Spinal cord (tissue), 10 donors: ENCODE results near the gene TREML4. TPM values are rescaled to one million over a fixed set of nuclear protein-coding genes. Genes with fewer than 3 reads are reported as not detected.

Source experiments
- DNase-seq, 6 donors: peaks; one replicate each; pipeline versions ENCODE4 v3.0.0 to v3.0.0-alpha.2; 2013 to 2015; ENCODE audit warnings: low spot score in 6 of 6, low read depth in 4 of 6
- H3K27ac ChIP-seq: one replicate; pipeline ENCODE4 v1.5.1; 2013; ENCODE audit warnings: low read depth, low read length, control low read depth
- H3K27me3 ChIP-seq: one replicate; pipeline ENCODE4 v1.6.1; 2013; ENCODE audit warnings: low read length; ENCODE audit not compliant: control insufficient read depth, insufficient read depth
- H3K36me3 ChIP-seq: one replicate; pipeline ENCODE4 v1.6.1; 2013; ENCODE audit warnings: low read length; ENCODE audit not compliant: control insufficient read depth, insufficient read depth
- H3K4me1 ChIP-seq: one replicate; pipeline ENCODE4 v1.6.1; 2013; ENCODE audit warnings: low read length; ENCODE audit not compliant: control insufficient read depth, insufficient read depth
- H3K4me3 ChIP-seq: one replicate; pipeline ENCODE4 v1.5.1; 2013; ENCODE audit warnings: low read depth, low read length, control low read depth
- H3K9me3 ChIP-seq: one replicate; pipeline ENCODE4 v1.6.1; 2013; ENCODE audit warnings: low read length; ENCODE audit not compliant: control insufficient read depth, insufficient read depth
- WGBS: methylation state at CpG from one replicate; pipeline ENCODE4 v1.1.5; 2013; ENCODE audit warnings: missing lambda C conversion rate; ENCODE audit not compliant: insufficient coverage; 5-methylcytosine and 5-hydroxymethylcytosine counted together
- polyA plus RNA-seq, 2 donors: library from polyadenylated mRNA; unstranded; fragments of 120-200 nt; gene quantifications; one replicate each; pipeline ENCODE4 v1.2.1, GENCODE V29; 2013; ENCODE audit not compliant: insufficient read length in 2 of 2
- total RNA-seq, 2 donors: library from RNA; depleted of rRNA in 1 of 2; stranded (reverse); fragments of 120-200 nt in 1 of 2; fragments of >200 nt in 1 of 2; gene quantifications; one replicate each; pipeline versions ENCODE4 v1.2.3 to v1.2.4, GENCODE V29; 2013 to 2014
- donor health status: healthy.

TREML4 gene
- total and polyA plus RNA-seq, 4 donors: 0.10 TPM; not detected in 3

DNA sequence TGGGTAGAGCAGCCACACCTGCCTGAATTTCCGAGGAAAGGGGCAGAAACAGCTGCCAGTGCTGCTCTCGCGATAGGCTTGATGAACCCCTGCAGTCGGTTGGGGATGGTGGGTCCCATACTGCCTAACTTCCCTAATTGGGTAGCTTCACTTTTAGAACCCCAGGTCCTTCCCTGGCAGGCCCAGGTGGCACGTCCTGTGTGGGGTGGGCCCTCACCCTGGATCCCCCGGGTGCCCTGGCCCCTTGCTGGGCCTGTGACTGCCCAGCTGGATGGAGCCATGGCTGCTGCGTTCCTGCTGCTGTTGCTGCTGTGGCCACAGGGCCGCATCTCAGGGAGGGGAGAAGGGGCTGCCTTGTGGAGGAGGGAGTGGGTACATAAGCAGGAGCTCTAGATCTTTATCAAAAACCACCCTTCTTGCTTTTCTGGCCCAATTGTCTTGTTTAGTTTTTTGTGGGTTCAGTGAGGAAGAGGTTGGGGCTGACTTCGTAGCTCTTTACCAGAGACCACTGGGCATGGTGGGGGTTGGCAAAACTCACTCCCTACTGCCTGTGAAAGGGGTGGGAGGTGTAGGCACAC lies 19.2 kb downstream of the TREML4 start:
- Histone ChIP-seq H3K4me1 (no peaks in the 10 kb centered on the region), H3K4me3 (no peak overlapping the region), H3K27me3 (no peaks in the 10 kb centered on the region), H3K36me3 (no peaks in the 10 kb centered on the region), H3K9me3 (no peaks in the 10 kb centered on the region), H3K27ac (no peak overlapping the region)
- WGBS: 77% methylated on average over 8 of the region's 9 CpGs
- DNase-seq: no peak

- Histone ChIP-seq H3K36me3 (no peaks in the 10 kb centered on the region), H3K4me1 (no peaks in the 10 kb centered on the region), H3K27me3 (no peaks in the 10 kb centered on the region), H3K27ac (no peak overlapping the region), H3K9me3 (no peaks in the 10 kb centered on the region), H3K4me3 (no peak overlapping the region)
- DNase-seq: no peak
- 85% methylated on average over 5 of the region's 7 CpGs for WGBS
Measured at GRCh38 chr6:41247882-41248705, 19.9 kb downstream of the TREML4 start.

DNA sequence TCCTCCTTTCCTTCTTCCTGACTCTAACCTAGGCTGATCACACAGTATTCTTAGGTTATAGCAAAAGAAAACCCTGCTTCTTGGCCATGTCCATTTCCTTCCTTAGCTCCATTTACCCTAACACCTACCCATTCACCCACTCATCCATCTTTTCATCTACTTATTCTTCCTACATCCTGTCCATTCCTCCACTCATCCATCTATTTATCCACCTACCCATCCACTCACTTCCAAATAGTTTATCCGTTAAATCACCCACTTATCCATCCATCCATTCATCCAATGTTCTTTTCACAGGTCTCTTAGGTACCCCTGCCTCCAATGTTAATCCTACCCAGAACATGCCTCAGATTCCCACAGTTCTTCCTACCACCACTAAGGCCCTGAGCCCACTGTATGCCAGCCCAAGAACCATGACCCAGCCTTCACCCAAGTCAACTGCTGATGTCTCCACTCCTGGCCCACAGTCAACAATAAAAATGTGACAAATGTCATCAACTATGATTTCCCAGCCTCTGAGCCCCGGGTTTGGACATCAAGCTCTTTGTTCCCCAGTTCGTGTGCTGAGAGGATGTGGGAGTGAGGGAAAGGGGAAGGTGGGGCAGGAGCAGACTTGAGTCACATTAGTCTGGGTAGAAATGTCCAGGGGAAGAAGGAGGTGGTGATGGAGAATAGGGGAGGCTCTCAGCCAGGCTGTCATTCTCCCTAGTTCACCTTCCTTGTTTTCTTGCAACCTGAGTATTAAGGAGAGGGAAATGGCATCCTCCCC lies 24.4 kb downstream of the TREML4 start:
- 60% methylated on average over 3 of the region's 3 CpGs for WGBS
- H3K4me1 ChIP-seq: no peaks in the 10 kb centered on the region
- H3K36me3 ChIP-seq: no peaks in the 10 kb centered on the region
- no peak overlapping the region for H3K4me3 ChIP-seq
- H3K27me3 ChIP-seq: no peaks in the 10 kb centered on the region
- DNase-seq: no peak
- no peak overlapping the region for H3K27ac ChIP-seq
- H3K9me3 ChIP-seq: no peaks in the 10 kb centered on the region

GRCh38 chr6:41255110-41255509 lies 27.0 kb downstream of the TREML4 start:
- H3K36me3 ChIP-seq: no peaks in the 10 kb centered on the region
- H3K27me3 ChIP-seq: no peaks in the 10 kb centered on the region
- DNase-seq: no peak
- H3K27ac ChIP-seq: no peak overlapping the region
- no peak overlapping the region for H3K4me3 ChIP-seq
- H3K4me1 ChIP-seq: no peaks in the 10 kb centered on the region
- no peaks in the 10 kb centered on the region for H3K9me3 ChIP-seq

GRCh38 chr6:41255638-41256246 lies 27.6 kb downstream of the TREML4 start:
- no peak overlapping the region for H3K27ac ChIP-seq
- DNase-seq: no peak
- 80% methylated on average over 5 of the region's 5 CpGs for WGBS
- no peaks in the 10 kb centered on the region for H3K27me3 ChIP-seq
- no peaks in the 10 kb centered on the region for H3K36me3 ChIP-seq
- no peaks in the 10 kb centered on the region for H3K9me3 ChIP-seq
- H3K4me1 ChIP-seq: no peaks in the 10 kb centered on the region
- no peak overlapping the region for H3K4me3 ChIP-seq

GRCh38 chr6:41256383-41256782 lies 28.2 kb downstream of the TREML4 start:
- Histone ChIP-seq H3K36me3 (no peaks in the 10 kb centered on the region), H3K9me3 (peaks cover 1% of the 10 kb centered on the region), H3K4me1 (no peaks in the 10 kb centered on the region), H3K4me3 (no peak overlapping the region), H3K27ac (no peak overlapping the region), H3K27me3 (no peaks in the 10 kb centered on the region)
- DNase-seq: no peak
- 100% methylated on average over 1 of the region's 1 CpG for WGBS

GRCh38 chr6:41257369-41258195 lies 29.4 kb downstream of the TREML4 start:
- Histone ChIP-seq H3K4me3 (no peak overlapping the region), H3K36me3 (no peaks in the 10 kb centered on the region), H3K27me3 (no peaks in the 10 kb centered on the region), H3K9me3 (peaks cover 3% of the 10 kb centered on the region), H3K27ac (no peak overlapping the region), H3K4me1 (no peaks in the 10 kb centered on the region)
- no CpG with 5 or more reads among the region's 2 CpGs for WGBS
- peak in 2 of 6 donors; percentile 18 to 31 for DNase-seq

- WGBS: 75% methylated on average over 1 of the region's 1 CpG
- H3K36me3 ChIP-seq: no peaks in the 10 kb centered on the region
- no peak overlapping the region for H3K27ac ChIP-seq
Measured at GRCh38 chr6:41258196-41258493, 30.0 kb downstream of the TREML4 start.

GRCh38 chr6:41262401-41262800 lies 34.3 kb downstream of the TREML4 start:
- no peaks in the 10 kb centered on the region for H3K27me3 ChIP-seq
- no peaks in the 10 kb centered on the region for H3K4me1 ChIP-seq
- no peaks in the 10 kb centered on the region for H3K36me3 ChIP-seq
- no peak overlapping the region for H3K27ac ChIP-seq
- WGBS: 75% methylated on average over 2 of the region's 2 CpGs
- H3K4me3 ChIP-seq: no peak overlapping the region
- H3K9me3 ChIP-seq: peaks cover 3% of the 10 kb centered on the region
- no peak for DNase-seq

More at GRCh38 chr6:41258196-41258493, 30.0 kb downstream of the TREML4 start:
- no peaks in the 10 kb centered on the region for H3K27me3 ChIP-seq
- H3K4me3 ChIP-seq: no peak overlapping the region
- no peak for DNase-seq
- H3K4me1 ChIP-seq: no peaks in the 10 kb centered on the region
- peaks cover 3% of the 10 kb centered on the region for H3K9me3 ChIP-seq
